COR-L47 (cell line): Measurements from ENCODE around the gene SORBS2.

Source experiments
- DNase-seq: peaks from one replicate; lab custom pipeline; 2025; lab: John Stamatoyannopoulos, UW

SORBS2 gene

GRCh38 chr4:185800266-185800945 is 11.6 kb downstream of the SORBS2 start:
- DNase-seq = no peak

GRCh38 chr4:185799442-185799841 is 12.6 kb downstream of the SORBS2 start:
- DNase-seq = no peak

- DNase-seq = no peak
Observed at GRCh38 chr4:185797596-185798338, 14.2 kb downstream of the SORBS2 start.

- DNase-seq = no peak
Observed at GRCh38 chr4:185797018-185797417, 15.0 kb downstream of the SORBS2 start.

- no peak for DNase-seq
Observed at GRCh38 chr4:185796176-185796575, 15.8 kb downstream of the SORBS2 start.

GRCh38 chr4:185794637-185795036 is 17.4 kb downstream of the SORBS2 start:
- no peak for DNase-seq

GRCh38 chr4:185793716-185794115 is 18.3 kb downstream of the SORBS2 start:
- DNase-seq = no peak

GRCh38 chr4:185793116-185793485 is 18.9 kb downstream of the SORBS2 start:
- DNase-seq = no peak

GRCh38 chr4:185792384-185793115 is 19.4 kb downstream of the SORBS2 start:
- DNase-seq = no peak

- no peak for DNase-seq
Observed at GRCh38 chr4:185787926-185788679, 23.9 kb downstream of the SORBS2 start.

GRCh38 chr4:185786422-185786821 is 25.6 kb downstream of the SORBS2 start:
- DNase-seq = no peak

GRCh38 chr4:185783574-185783973 is 28.4 kb downstream of the SORBS2 start:
- DNase-seq = no peak

GRCh38 chr4:185782523-185782922 is 29.5 kb downstream of the SORBS2 start:
- no peak for DNase-seq

GRCh38 chr4:185781555-185782215 is 30.3 kb downstream of the SORBS2 start:
- no peak for DNase-seq

GRCh38 chr4:185780472-185780871 is 31.5 kb downstream of the SORBS2 start:
- no peak for DNase-seq

GRCh38 chr4:185779517-185779916 is 32.5 kb downstream of the SORBS2 start:
- DNase-seq = no peak

- no peak for DNase-seq
Observed at GRCh38 chr4:185778307-185778706, 33.7 kb downstream of the SORBS2 start.

GRCh38 chr4:185775792-185776555 is 36.0 kb downstream of the SORBS2 start:
- no peak for DNase-seq

GRCh38 chr4:185774845-185775680 is 36.9 kb downstream of the SORBS2 start:
- DNase-seq = no peak

GRCh38 chr4:185774131-185774653 is 37.8 kb downstream of the SORBS2 start:
- no peak for DNase-seq
